PFSK-1 (cell line): ENCODE results near the gene MEOX2.

Source experiments
- POLR2AphosphoS5 ChIP-seq: IDR thresholded peaks from 2 replicates; pipeline ENCODE4 v1.6.1; 2012; ENCODE audit warnings: low read depth, mild to moderate bottlenecking, control low read depth, low read length, moderate library complexity
- REST ChIP-seq, 2 experiments: IDR thresholded peaks; 2 replicates each; pipeline versions ENCODE4 v1.6.1 to v1.8.0; 2011 to 2012; ENCODE audit warnings: low read depth in 2 of 2, low read length in 2 of 2, control low read depth in 1 of 2, inconsistent platforms in 1 of 2, mild to moderate bottlenecking in 1 of 2, moderate library complexity in 1 of 2; ENCODE audit not compliant: insufficient read depth in 1 of 2
- SIN3A ChIP-seq: IDR thresholded peaks from 2 replicates; pipeline ENCODE4 v1.6.1; 2012; ENCODE audit warnings: mild to moderate bottlenecking, low read length, moderate library complexity, borderline replicate concordance; ENCODE audit not compliant: insufficient read depth
- TAF1 ChIP-seq: IDR thresholded peaks from 2 replicates; pipeline ENCODE4 v1.6.1; 2012; ENCODE audit warnings: low read length, control low read depth, borderline replicate concordance; ENCODE audit not compliant: insufficient read depth

- TF ChIP-seq REST (IDR thresholded peaks at IDR 0.05; ENCODE audit: insufficient read depth in 1 of 2, low read depth in 2 of 2, low read length in 2 of 2) (no peak), SIN3A (no peak), TAF1 (no peak), POLR2AphosphoS5 (no peak)
Observed at GRCh38 chr7:15601175-15601574, 85.3 kb downstream of the MEOX2 start.
